SU-DHL-6 (cell line): ENCODE data around the gene PITPNC1.

Source experiments
- H2AFZ ChIP-seq: fragments of 200-600 bp; sonication (generic); 2 replicates; pipeline ENCODE4 v1.6.1; 2014; ENCODE audit warnings: low read depth, mild to moderate bottlenecking, moderate library complexity, mixed read lengths, antibody characterized with exemption, low read length; ENCODE audit not compliant: severe bottlenecking
- H3F3A ChIP-seq: fragments of 200-600 bp; shearing (Covaris generic); 2 replicates; pipeline ENCODE4 v1.6.0; 2016; ENCODE audit warnings: antibody characterized with exemption, mild to moderate bottlenecking; ENCODE audit not compliant: insufficient read depth
- H3K27ac ChIP-seq: fragments of 200-600 bp; sonication (generic); 2 replicates; pipeline ENCODE4 v1.5.1; 2016; ENCODE audit warnings: low read depth, mild to moderate bottlenecking, low read length, moderate library complexity, mixed read lengths
- H3K27me3 ChIP-seq: fragments of 200-600 bp; sonication (generic), shearing (Covaris generic); 2 replicates; pipeline ENCODE4 v1.6.0; 2014; ENCODE audit warnings: mild to moderate bottlenecking, low read length
- H3K36me3 ChIP-seq: fragments of 200-600 bp; sonication (generic); 2 replicates; pipeline ENCODE4 v1.6.1; 2014; ENCODE audit warnings: mild to moderate bottlenecking, low read length, mixed read lengths
- H3K4me2 ChIP-seq: fragments of 300-600, 200-600 bp; shearing (Covaris generic), sonication (generic); 2 replicates; pipeline ENCODE4 v1.6.0; 2014; ENCODE audit warnings: low read length, low read depth, mild to moderate bottlenecking; ENCODE audit not compliant: poor library complexity, severe bottlenecking
- H3K4me3 ChIP-seq: fragments of 200-600 bp; sonication (generic); 2 replicates; pipeline ENCODE4 v1.5.1; 2014; ENCODE audit warnings: antibody characterized with exemption, low read length, mild to moderate bottlenecking, mixed read lengths; ENCODE audit not compliant: insufficient read depth, poor library complexity, severe bottlenecking
- H3K79me2 ChIP-seq: fragments of 200-600 bp; sonication (generic); 2 replicates; pipeline ENCODE4 v1.6.1; 2014; ENCODE audit warnings: mild to moderate bottlenecking, low read length, moderate library complexity; ENCODE audit not compliant: insufficient read depth
- H3K9ac ChIP-seq: fragments of 200-600 bp; sonication (generic); 2 replicates; pipeline ENCODE4 v1.7.0; 2014; ENCODE audit warnings: mild to moderate bottlenecking, low read length
- H3K9me2 ChIP-seq: fragments of 200-600 bp; sonication (generic); replicated peaks from 2 replicates; pipeline ENCODE4 v1.6.1; 2014; ENCODE audit warnings: low read length; ENCODE audit not compliant: insufficient read depth
- H3K9me3 ChIP-seq: fragments of 200-600 bp; sonication (generic); 2 replicates; pipeline ENCODE4 v1.6.1; 2014; ENCODE audit warnings: low read length, mixed read lengths; ENCODE audit not compliant: insufficient read depth
- H4K20me1 ChIP-seq: fragments of 200-600 bp; sonication (generic); 2 replicates; pipeline ENCODE4 v1.6.1; 2014; ENCODE audit warnings: low read depth, mild to moderate bottlenecking, antibody characterized with exemption, low read length, moderate library complexity, mixed read lengths
- CTCF ChIP-seq: fragments of 200-600 bp; sonication (generic); IDR thresholded peaks from one replicate; pipeline ENCODE4 v1.5.1; 2017; ENCODE audit warnings: antibody characterized with exemption, mild to moderate bottlenecking, low read length, moderate library complexity; ENCODE audit not compliant: insufficient read depth, poor library complexity, severe bottlenecking
- EZH2phosphoT487 ChIP-seq: fragments of 200-600 bp; sonication (generic), shearing (Covaris generic); conservative IDR thresholded peaks from 2 replicates; pipeline ENCODE4 v1.6.1; 2018; ENCODE audit warnings: mild to moderate bottlenecking, antibody characterized with exemption, low read length, moderate library complexity, mixed read lengths

The PITPNC1 gene

DNA sequence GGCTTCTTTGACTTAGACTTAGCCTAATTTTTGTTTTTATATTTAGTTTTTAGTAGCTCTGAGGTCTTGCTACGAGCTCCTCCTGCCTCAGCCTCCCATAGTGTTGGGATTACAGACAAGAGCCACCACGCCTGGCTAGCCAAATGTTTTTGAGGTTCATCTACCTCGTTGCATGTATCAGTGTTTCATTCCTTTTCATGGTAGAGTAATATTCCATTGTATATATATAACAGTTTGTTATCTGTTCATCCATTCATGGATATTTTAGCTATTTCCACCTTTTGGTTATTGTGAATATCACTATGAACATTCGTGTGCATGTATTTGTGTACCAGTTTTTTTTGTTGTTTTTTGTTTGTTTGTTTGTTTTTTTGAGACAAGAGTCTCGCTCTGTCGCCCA, 352.8 kb downstream of the PITPNC1 start:
- no peaks in the 10 kb centered on the region for H3F3A ChIP-seq
- no peaks in the 10 kb centered on the region for H4K20me1 ChIP-seq
- no peak overlapping the region for H3K9ac ChIP-seq
- H2AFZ ChIP-seq: no peak overlapping the region
- TF ChIP-seq CTCF: no peak
- no peak for TF ChIP-seq EZH2phosphoT487
- H3K27me3 ChIP-seq: no peaks in the 10 kb centered on the region
- H3K36me3 ChIP-seq: peaks cover 56% of the 10 kb centered on the region
- H3K9me2 ChIP-seq: no peaks in the 10 kb centered on the region
- H3K79me2 ChIP-seq: peaks cover 41% of the 10 kb centered on the region; the same call in 1 of the 2 replicates
- no peak overlapping the region for H3K27ac ChIP-seq
- H3K4me3 ChIP-seq: no peak overlapping the region
- H3K9me3 ChIP-seq: no peaks in the 10 kb centered on the region
- H3K4me2 ChIP-seq: no peak overlapping the region

GRCh38 chr17:67730731-67731130, 353.6 kb downstream of the PITPNC1 start:
- Histone ChIP-seq H4K20me1 (no peaks in the 10 kb centered on the region), H3K9ac (no peak overlapping the region), H3K9me2 (no peaks in the 10 kb centered on the region), H3K27me3 (no peaks in the 10 kb centered on the region), H3K27ac (no peak overlapping the region), H3K4me3 (no peak overlapping the region), H3K36me3 (peaks cover 54% of the 10 kb centered on the region), H3F3A (peaks cover 4% of the 10 kb centered on the region; the same call in 1 of the 2 replicates), H2AFZ (no peak overlapping the region), H3K9me3 (no peaks in the 10 kb centered on the region), H3K79me2 (peaks cover 33% of the 10 kb centered on the region; the same call in 1 of the 2 replicates), H3K4me2 (no peak overlapping the region)
- TF ChIP-seq CTCF: no peak
- TF ChIP-seq EZH2phosphoT487: no peak

- no peak overlapping the region for H3K4me3 ChIP-seq
- H3K27ac ChIP-seq: no peak overlapping the region
- H3K9me2 ChIP-seq: no peaks in the 10 kb centered on the region
- TF ChIP-seq CTCF (no peak), EZH2phosphoT487 (no peak)
- H3K79me2 ChIP-seq: peaks cover 26% of the 10 kb centered on the region; the same call in 1 of the 2 replicates
- H4K20me1 ChIP-seq: no peaks in the 10 kb centered on the region
- peaks cover 62% of the 10 kb centered on the region for H3K36me3 ChIP-seq
- no peak overlapping the region for H2AFZ ChIP-seq
- H3K27me3 ChIP-seq: no peaks in the 10 kb centered on the region
- H3K9me3 ChIP-seq: no peaks in the 10 kb centered on the region
- H3F3A ChIP-seq: peaks cover 6% of the 10 kb centered on the region; the same call in 1 of the 2 replicates
- no peak overlapping the region for H3K9ac ChIP-seq
- H3K4me2 ChIP-seq: no peak overlapping the region
These were observed 356.4 kb downstream of the PITPNC1 start for GRCh38 chr17:67733449-67733848.
